GM21528 (cell line): ENCODE measurements around the gene ATOH8.

Experiments used
- ATAC-seq: cut with Tn5 transposase; IDR thresholded peaks from one replicate; pipeline ENCODE4 v1.9.1; 2021; ENCODE audit warnings: mild to moderate bottlenecking, moderate library complexity; ENCODE audit not compliant: unreplicated experiment, low FRiP score

Gene ATOH8

DNA sequence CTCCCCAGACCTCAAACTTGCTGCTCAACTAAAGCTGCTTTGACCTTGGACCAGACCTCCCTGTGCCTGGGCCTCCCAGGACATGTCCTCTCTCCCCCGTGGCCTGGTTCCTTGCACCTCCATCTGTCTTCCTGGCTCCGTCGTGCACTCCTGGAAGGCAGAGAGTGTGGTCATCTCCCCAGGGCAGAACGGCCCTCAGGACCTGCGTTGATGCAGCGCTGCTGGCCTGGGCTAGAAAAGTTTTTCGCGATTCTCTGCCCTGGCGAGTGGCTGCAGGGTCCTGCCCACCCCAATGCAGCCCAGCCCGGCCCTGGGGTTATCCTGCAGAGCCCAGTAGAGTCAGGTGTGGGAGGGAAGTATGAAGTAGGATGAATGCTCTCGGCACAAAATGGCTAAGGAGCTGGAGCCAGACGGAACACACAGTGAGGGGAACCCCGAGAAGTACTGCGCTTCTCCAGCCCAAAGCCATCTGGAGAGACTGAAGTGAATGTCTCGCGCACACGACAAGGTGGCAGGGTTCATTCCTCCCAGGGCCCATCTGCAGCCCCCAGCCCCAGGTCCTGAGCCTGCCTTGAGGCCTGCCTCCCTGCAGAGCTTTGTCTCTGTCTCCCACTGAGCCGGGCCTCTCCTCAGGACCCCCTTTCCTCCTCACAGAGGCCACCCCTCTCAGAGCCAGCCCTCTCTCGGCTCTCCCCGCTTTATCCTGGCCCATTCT, 41.7 kb downstream of the ATOH8 start:
- ATAC-seq = no peak

- ATAC-seq = no peak
These were observed 42.2 kb downstream of the ATOH8 start for GRCh38 chr2:85796046-85796340.

DNA sequence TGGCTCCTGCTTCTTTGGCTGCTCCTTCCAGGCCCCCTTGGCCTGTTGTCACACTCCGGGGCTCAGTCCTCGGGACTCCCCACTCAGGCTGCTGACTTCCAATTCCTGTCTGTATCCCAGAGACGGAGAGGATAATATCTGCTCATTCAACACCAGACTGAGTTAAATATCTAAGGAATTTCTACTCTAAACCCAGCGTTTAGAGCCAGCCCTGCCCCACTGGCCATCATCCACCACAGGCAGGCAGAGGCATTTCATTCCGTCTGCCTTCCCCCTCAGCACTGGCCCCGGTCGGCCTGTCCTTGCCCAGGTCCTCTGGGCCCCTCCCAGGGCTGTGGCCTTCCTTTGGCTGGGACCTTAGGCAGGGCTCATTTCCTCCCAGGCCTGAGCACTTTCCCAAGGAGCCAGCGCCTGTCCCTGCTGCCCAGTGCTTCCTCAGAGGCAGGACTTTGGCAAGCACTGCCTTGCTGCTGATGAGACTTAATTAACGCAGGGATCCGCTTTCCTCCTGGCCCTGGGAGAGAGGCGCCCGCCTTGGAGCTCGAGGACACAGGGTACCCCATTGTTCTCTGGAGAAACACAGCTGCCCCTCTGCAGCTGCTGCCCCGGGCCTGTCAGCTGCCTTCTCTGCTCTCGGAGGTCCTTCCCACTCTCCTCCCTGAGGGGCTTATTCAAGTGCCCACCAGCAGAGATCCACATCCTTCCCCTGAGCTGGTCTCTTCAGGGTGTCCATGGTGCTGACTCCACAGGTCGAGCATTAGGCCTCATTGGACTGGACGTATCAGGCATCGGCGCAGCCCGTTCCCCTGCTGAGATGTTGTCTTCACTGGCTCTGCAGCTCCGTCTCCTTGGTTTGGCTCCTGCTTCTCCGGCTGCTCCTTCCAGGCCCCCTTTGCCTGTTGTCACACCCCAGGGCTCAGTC, 42.8 kb downstream of the ATOH8 start:
- ATAC-seq = no peak

DNA sequence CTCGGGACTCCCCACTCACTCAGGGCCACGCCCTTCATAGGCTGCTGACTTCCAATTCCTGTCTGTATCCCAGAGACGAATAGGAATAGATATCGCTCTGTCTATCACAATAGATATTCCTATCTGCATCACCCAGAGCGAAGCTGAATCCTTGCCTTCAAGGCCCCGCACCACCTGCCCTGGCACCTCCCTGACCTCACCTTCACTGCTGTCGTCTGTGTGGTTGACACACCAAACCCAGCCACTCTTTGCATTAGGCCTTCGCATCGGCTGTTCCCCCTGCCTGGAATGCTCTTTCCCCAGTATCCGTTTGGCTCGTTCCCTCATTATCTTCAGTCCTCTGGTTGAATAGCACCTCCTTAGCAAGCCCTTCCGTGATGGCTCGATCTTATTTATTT, 43.5 kb downstream of the ATOH8 start:
- no peak for ATAC-seq

GRCh38 chr2:85797921-85798320, 44.1 kb downstream of the ATOH8 start:
- no peak for ATAC-seq

DNA sequence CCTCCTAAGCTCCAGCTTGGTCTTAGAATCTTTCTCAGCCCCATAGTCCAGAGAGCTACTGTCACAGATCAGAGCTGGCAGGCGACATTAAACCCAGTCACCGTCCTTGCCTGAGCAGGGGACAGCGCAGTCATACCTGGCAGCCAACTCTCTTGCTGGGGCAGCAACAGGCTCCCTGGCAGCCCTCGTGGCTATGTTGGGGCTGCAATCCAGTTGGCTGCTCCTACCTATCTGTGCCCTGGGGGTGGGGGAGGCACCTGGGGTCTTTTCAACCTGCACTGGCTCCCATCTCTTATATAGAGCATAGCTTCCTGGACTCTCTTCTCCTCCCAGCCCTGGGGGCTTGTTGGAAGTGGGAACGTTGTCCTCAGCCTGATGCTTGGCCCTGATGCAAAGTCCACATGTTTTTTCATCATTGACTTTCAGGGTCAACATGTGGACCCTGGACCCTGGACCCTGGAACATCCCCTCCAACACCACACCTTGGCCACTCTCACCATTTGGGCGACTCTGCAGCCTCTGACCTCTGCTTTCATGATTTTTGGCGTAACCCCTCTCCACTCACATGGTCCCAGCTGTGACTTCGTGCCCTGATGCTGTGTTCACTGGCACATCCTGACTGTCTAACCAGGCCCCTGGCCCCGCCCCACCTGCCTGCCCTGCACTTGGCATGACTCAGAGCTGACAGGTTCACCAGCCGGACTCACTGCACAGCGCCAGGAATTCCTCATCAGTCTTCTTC, 45.6 kb downstream of the ATOH8 start:
- no peak for ATAC-seq

DNA sequence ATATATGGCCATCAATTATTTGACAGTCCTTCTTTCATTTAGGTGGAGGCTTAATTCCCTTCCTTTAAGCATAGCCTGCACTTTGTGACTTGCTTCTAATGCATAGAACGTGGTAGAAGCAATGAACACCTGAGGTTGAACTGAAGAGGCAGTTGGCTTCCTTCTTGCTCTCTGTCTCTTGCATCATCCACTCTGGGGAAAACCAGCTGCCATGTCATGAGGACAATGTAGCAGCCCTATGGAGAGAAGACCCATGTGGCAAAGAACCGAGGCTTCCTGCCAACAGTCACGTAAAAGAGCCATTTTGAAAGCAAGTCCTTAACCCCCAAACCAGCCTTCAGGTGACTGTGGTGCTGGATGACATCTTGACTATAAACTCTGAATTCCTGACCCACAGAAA, 46.8 kb downstream of the ATOH8 start:
- ATAC-seq = no peak

DNA sequence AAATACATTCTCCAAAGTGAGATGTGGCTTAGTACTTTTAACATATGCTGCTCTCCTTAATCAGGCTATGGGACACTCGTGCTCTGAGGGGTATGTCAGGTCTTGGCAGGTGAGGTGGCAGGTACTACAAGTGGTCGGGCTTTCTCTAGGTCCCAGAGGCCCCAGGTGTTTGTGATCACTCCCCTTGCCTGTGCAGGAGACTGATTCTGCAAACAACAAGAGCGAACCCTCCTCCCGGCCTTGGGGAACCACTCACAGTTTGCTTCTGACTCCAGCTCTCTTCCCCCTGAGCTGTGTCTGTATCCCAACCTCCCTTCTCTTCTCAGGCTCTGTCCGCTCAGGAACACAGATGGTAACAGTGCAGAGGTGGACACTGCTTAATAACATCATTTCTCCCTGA, 48.1 kb downstream of the ATOH8 start:
- no peak for ATAC-seq

DNA sequence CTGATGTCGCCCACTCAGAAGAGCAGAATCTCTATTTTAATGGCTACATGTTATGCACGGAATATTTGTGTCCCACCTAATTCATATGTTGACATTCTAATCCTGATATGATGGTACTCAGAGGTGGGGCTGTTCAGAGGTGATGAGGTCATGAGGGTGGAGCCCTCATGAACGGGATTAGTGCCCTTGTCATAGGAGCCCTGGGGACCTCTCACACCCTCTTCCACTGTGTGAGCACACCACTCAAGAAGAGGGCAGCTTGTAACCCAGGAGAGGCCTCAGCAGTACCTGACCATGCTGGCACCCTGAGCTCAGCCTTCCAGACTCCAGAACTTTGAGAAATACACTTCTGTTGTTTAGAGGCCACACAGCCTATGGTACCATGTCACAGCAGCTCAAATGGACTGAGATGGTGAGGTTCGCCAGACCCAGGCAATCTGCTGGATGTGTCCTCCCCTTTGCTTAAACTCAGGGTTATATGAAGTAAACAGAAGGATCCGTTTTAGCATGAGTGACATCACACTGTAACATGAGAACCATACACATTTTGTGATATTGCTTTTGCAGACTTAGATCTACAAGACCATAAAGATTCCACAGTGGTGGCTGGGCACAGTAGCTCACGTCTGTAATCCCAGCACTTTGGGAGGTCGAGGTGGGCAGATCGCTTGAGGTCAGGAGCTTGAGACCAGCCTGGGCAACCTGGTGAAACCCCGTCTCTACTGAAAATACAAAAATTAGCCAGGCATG, 48.7 kb downstream of the ATOH8 start:
- no peak for ATAC-seq

DNA sequence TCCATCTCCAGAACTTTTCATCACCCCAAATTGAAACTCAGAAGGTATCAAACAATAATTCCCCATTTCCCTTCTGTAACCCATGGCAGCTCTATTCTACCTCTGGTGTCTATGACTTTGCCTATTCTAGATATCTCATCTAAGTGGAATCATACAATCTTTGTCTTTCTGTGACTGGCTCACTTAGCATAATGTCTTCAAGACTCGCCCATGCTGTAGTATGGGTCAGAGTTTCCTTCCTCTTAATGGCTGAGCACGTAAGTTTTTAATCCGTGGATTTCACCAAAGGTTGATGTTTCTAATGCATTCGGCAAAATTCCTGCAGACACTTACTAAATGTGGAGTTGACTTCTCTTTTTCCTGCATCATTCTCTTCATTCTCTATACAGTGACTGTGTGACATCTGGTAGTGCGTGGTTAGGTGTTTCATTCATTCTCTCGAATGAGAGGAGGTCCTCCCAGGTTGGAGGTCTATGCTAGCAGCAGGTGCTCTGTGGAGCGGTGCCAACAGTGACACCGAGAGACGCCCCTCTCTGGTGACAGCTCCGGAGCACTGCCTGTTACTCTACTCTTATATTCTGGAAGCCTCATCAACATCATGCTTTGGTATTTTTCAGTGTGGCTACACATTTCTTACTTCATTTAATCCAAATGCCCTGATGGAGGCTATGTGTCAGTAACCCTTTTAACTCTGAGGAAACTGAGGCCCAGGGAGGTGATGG, 50.1 kb downstream of the ATOH8 start:
- no peak for ATAC-seq

- no peak for ATAC-seq
These were observed 50.8 kb downstream of the ATOH8 start for GRCh38 chr2:85804583-85804982.

GRCh38 chr2:85806358-85807118, 52.7 kb downstream of the ATOH8 start:
- ATAC-seq = no peak

DNA sequence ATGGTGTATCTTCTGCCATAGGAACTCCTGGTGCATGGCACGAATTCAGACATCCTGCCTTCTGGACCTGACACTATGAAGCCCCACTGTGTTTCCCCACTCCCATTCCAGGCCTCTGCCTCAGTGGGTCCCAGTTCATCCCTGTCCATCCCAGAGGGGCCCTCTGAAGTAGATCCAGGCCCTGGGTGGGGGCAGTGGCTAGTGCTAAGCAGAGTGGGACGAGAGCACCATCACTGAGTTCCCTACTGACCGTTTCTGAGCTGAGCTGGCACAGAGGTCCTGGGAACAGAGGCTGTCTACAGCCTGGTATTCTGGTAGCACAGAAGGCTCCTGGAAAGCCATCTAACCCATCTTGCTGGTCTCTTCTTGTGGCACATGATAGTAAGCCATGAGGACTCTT, 54.0 kb downstream of the ATOH8 start:
- no peak for ATAC-seq

GRCh38 chr2:85810371-85811179, 56.8 kb downstream of the ATOH8 start:
- ATAC-seq = no peak

DNA sequence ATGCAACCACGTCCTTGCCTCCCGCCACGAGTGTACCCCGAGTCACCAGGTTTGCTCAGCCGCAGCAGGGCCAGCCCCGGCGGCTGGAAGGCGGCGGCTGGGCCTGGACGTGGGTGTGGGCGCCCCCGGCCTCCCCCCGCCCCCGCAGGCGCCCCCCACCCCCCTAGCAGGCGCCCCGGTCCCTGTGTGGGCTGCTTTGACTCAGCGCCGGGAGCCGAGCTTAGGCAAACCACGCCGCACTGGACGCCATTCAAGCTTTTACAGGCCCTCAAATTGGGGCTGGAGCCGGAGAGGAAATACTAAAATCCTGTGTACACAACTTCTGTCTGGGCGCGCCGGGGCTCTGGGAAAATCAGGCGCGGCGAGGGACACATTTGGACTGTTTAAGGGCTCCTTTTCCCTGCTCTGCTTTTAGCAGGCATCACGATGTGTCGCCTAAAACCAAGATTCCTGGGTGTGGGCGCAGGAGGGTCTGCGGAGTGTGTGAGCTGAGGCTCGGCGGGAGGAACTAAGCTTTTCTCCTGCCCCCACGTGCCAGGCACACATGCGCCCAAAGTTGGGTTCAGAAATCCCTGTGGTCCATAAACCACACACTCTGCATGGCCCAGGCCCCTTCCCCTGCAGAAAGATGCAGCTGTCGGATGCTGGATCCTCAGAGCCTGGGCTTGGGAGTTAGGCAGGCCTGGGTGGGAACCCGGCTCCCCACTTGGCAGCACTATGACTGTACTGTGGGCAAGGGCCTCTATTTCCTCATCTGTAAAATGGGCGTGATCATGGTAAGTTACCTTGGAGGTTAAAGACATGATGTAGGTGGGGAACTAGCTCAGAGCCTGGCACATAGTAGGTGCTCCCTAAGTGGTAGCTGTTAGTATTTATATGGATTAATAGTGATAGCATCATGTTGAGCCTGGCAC, 57.6 kb downstream of the ATOH8 start:
- ATAC-seq = no peak

GRCh38 chr2:85812094-85812735, 58.4 kb downstream of the ATOH8 start:
- no peak for ATAC-seq
